GM19035 (cell line): ENCODE measurements around the gene PTK7.
A peak's percentile ranks its signal among the peaks of the same experiment; 100 is the strongest.
"Not testable (repeated sequence)": the region's sequence is repeated elsewhere in the genome, so short reads cannot be mapped to it uniquely, and the experiment has no call there.

Source experiments
- ATAC-seq: cut with Tn5 transposase; IDR thresholded peaks from one replicate; pipeline ENCODE4 v1.9.1; 2021; ENCODE audit not compliant: unreplicated experiment

The PTK7 gene

DNA sequence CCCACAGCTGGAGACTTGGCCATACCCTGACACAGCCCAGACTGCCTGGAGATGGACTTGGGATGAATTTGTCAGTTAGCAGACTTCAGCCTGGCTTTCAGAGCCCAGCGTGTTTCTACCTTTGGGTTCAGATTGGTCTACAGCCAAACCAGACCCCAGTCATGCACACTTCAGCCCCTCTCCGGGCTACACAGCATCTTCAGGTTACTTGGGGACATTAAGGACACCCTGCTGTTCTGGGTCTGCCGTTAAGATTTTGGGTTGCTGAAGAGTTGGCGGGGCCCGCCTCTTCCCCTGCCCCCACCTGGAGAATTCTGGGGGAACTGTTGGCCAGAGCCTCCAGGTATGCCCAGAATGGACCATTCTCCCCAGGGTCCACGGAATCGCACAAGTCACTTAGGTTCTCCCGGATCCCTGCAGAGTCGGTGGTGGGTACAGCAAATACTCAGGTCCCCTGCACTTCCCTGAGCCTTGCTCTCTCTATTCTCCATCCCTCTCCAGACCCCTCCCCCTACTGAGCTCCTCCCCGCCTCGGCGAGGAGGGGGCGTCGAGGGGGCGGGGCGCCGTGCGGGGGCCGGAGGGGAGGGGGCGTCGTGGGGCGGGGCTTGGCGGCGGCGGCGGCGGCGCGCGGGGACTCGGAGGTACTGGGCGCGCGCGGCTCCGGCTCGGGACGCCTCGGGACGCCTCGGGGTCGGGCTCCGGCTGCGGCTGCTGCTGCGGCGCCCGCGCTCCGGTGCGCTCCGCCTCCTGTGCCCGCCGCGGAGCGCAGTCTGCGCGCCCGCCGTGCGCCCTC, at the start of gene PTK7:
Gene PTK7, plus strand, starts transcription at position 645 of the 794 bp plus-strand sequence. CDS start 175 bp downstream, outside the sequence.
- no peak for ATAC-seq

DNA sequence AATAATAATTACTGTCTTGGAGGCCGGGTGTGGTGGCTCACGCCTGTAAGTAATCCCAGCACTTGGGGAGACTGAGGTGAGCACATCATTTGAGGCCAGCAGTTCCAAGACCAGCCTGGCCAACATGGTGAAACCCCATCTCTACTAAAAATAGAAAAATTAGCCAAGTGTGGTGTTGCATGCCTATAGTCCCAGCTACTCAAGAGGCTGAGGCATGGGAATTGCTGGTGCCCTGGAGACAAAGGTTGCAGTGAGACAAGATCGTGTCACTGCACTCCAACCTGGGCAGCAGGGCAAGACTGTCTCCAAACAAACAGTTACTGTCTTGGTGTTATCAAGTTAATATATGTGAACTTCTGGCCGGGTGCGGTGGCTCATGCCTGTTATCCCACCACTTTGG, 49.7 kb upstream of the PTK7 start:
- ATAC-seq: no peak

DNA sequence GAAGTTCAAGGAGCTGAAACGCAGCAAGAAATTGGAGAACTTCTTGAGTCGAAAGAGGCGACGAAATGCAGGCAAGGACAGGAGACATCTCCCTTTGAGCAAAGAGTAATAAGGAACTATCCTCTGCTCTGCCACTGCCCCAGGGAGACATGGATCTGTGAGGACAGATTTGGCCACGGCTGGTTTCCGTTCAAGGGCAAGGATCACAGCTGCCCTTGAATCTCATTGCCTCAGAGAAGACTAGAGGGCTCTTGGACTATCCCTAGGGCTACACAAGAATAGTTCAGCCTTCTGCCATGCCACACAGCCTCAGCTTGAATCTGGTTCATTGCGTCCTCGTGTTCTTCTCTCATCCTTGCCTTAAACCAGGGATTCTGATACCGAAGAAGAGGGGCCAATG, 47.0 kb upstream of the PTK7 start:
- ATAC-seq: no peak

DNA sequence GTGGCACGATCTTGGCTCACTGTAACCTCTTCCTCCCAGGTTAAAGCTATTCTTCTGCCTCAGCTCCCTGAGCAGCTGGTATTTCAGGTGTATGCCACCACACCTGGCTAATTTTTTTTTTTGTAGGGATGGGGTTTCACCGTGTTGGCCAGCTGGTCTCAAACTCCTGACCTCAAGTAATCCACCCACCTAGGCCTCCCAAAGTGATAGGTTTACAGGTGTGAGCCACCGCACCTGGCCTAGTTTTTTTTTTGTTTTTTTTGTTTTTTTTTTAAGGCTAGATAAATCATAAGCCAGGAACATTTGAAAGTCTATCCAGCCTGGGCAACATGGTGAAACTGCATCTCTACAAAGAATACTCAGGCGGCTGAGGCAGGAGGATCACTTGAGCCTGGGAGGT, 43.8 kb upstream of the PTK7 start:
- no peak for ATAC-seq

DNA sequence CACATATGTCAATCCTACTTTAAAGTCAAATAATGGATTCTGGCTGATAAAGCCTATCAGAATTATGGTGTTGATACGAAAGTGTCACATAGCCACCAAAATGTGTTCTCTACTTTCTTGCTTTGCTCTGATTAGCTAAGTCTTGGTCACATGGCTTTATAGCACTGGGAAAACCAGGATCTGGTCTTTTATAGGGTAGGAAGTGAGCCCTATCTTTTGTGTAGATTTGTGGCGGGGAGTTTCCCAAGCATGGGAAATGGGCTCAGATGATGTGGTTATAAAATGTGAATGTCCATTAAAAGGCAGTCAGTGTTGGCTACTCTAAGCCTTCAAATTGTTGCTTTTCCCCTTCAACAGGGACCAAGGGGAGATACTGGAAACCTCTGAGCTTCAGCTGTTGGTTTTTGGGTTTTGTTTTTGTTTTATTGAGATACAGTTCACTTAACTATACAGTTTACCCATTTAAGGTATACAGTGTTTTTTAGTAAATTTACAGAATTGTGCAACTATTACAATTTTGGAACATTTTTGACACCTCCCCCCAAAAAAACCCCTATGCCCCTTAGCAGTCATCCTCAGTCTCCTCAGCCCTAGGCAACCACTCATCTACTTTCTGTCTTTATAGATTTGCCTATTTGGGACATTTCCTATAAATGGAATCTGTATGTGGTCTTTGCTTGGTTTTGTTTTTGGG, 42.5 kb upstream of the PTK7 start:
- no peak for ATAC-seq

DNA sequence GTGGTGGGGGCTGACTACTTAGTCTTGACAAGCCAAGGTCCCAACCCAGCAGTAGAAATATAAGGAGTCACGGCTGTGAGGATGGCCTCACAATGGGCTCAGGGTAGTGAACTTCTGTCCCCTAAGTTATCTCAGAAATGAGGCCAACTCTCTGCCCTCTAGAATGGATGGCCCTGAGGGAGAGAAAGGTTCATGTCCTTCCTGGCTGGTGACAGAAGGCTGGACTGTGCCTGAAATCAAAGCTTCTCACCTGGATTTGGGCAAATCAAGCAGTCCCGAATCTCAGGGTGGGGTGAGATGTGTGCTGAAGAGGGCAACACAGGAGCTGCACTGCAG, 42.0 kb upstream of the PTK7 start:
- ATAC-seq: no peak

DNA sequence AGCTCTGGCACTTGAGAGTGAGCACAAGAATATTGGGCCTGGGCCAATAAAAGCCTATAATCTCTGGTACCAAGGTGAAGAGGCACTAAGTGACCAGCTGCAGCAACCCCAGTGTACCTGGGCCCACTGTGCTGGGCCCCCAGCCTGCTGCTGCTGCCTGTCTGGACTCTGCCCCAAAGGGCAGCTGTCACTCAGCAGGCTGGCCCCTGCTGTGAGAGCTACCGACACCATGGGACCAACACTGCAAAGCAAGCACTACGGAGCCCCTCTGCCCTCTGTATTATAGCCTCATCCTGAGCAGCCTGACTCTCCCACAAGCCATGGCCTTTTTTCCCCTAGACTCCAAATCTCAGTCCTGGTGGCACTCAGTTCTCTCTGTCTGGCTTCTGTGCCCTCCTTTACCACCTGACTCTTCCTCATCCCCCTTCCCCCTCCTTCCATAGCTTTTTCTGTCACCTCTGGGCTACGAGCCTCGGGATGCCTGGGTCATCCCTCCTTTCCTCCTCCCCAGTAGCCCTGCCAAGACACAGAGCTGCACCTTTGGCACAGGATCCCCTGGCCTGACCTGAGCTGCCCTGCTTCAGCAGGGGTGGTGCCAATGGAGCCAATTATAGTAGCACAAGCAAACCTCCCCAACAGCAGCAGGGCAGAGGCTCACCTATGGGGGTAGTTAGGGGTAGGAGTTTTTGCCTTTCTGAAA, 40.5 kb upstream of the PTK7 start:
- no peak for ATAC-seq

DNA sequence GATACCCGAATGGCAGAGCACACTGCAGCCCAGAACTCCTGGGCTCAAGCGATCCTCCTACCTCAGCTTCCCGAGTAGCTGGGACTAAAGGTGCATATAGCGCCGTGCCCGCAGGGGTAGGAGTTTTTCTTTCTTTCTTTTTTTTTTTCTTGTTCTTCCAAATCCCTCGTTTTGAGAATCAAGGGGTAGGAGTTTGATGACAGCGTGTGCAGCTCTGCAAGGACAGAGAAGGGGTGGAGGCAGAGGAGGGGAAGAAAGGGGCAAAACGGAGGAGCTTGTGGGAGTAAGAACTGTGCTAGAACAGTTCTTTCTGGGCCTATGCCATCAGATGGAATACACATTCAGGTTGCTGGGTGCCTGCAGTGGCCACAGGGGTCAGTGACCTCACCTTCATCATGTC, 39.4 kb upstream of the PTK7 start:
- no peak for ATAC-seq

DNA sequence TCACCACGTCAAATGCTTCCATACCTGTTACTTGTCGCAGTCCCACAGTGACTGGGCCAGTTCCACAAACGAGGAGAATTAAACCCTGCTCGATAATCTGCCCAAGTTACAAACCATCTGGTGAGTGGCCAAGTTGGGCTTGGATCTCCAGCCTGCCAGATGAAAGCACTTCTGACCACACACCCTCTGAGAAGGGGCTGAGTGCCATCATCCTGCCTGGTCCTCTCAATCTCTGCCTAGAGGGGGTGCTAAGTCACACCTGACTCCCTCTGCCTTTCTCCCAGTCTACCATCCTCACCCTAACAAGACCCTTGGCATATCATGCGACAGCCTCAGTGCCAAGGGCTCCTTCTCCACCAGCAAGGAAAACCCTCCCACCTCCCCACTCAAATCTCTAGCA, 38.9 kb upstream of the PTK7 start:
- no peak for ATAC-seq

DNA sequence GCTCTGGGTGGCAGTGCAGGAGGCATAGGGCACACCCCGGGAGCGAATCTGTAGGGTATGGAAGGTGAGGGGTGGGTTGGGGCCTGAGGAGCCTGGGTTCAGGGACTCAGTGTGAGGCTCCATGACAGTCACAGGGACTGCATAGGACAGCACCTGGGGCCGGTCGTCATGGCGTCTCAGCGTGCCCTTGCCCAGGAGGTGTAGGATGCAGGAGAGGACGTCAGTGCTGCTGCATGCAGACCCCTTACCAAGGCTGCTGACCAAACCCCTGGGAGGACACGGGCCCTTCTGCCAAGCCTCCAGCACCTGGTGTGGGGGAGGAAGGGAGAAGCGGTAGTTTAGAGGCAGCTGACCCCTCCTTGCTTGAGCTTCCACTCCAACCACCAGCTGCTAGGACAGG, 38.4 kb upstream of the PTK7 start:
- no peak for ATAC-seq

DNA sequence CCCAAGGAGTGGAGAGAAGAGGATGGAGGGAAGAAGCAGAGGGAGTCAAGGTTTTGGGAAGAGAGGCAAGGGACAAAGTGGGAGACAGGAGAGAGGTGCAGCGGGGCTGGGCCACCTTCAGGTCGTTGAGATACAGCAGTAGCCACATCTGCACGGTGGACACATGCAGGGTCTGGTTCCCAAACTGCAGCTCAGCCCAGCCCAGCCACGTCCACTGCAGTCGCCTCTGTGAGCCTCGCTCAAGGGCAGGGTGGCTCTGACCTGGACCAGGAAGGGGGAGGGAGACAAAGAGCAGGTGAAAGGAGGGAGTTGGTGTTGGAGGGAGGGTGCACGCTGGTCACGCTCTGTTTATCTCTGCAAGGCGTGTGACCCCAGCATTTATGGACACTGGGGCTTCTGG, 37.4 kb upstream of the PTK7 start:
- ATAC-seq: no peak

DNA sequence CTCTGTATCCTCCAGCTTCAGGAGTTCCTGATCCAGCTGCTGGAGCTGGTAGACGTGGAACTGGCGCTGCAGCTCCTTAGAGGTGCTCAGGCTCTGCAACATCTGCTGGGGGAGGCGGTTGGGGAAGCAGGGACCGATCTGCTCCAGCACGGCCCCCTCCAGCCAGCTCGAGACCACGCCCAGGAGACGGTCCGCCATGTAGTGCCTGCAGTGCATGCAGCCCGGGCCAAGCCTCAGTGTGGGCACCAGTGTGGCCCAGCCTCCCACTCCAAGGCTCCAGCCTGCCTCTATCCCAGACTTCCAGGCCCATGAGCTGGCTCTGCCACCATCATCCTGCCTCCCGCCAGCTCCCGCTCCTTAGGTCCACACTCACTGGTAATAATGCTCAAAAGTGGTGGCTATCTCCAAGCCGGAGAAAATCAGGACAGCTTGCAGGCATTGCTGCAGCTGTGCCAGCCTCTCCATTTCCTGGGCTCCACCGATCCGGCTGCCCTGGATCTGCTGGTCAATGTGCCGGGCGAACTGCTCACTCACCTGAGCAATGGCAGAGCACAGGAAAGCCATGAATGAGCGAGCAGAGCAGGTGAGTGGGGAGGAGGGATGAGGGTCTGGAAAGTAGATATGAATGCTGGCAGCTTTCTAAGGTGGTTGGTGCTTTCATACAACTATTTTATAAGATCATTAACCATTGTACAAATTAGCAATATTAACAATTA, 35.4 kb upstream of the PTK7 start:
- no peak for ATAC-seq

DNA sequence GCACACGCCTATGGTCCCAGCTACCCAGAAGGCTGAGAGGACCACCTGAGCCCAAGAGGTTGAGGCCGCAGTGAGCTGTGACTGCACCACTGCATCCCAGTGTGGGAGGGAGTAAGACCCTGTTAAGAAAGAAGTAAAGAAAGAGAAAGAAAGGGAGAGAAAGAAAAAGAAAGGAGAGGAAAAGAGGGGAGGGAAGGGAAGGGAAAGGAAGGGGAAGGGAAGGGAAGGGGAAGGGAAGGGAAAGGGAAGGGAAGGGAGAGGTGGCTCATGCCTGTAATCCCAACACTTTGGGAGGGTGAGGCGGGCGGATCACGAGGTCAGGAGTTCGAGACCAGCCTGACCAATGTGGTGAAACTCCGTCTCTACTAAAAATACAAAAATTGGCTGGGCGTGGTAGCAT, 34.6 kb upstream of the PTK7 start:
- ATAC-seq: not testable (repeated sequence)

DNA sequence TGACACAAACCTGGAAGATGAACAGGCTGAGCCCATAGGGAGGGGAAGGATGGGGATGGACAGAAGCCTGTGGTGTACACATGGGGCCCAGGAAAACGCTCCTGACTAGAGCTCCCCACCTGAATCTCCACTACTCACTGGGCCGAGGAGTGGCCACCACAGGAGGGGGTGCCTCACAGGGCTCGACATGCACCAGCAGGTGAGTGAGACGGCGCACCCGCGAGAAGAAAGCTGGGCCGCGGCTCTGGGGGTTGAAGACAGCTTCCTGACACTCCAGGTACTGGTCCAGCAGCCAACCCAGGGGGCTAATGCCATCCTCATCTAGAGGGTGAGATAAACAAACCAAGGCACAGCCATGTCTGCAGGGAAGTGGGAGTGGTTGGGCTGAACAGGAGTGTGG, 32.8 kb upstream of the PTK7 start:
- no peak for ATAC-seq

DNA sequence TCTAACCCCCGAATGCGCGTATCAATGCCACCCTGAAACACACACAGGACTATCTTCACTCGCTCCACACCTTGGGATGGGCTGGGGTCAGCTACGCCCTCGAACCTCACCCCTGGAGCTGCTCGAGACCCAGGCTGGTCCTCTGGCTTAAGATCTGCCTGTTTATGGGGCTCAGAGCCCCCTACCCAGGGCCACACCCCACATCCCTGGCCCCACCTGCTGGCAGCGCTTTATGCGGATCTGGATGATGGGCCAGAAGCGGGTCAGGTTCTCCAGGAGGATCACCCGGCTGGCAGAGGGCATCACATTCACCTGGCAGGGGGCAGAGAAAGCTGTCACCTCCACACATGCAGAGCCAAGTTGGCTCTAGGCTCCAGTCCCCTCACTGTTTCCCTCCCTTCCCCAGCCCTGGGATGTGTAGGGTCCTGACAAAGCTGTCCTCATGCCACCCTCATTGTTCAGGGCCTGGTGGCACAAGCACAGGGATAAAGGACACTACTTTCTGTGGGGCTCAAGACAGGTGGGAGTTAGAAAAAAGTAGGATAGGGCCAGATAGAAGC, 30.7 kb upstream of the PTK7 start:
- ATAC-seq: no peak

DNA sequence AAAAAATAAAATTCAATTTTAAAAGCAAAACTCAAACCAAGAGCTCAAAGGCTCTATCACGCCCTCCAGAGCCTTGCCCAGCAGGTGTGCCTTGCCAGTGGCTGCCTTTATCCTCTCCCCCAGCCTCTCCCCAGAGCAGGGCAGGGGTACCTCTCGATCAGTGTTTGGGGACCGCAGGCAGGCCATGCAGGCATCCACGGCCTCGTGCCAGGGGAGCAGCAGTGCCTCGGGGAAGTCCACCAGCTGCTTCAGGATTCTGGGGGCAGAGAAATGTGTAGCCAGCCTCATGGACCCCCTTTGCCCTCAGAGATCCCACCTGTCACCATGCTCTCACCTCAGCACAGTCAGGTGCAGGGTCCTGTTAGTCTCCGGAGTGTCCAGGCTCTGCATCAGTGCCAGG, 28.1 kb upstream of the PTK7 start:
- ATAC-seq: no peak

DNA sequence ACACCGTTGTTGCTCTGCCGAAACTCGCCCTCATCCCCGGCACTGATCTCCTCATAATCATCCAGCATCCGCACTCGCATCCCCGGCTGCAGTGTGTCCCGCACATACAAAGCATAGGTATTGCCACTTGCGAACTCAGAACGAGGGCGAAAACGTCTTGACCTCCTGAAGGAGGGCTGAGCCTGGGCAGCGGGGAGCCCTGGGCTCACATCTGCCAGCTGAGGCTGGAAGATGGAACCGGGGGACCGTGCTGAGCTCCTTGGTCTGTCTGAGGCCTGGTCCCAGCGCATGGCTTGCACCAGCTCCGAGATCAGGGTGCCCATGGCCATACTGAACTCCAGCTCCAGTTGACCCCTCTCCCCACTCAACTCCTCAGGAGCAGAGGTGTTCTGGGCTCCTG, 25.1 kb upstream of the PTK7 start:
- ATAC-seq: no peak

DNA sequence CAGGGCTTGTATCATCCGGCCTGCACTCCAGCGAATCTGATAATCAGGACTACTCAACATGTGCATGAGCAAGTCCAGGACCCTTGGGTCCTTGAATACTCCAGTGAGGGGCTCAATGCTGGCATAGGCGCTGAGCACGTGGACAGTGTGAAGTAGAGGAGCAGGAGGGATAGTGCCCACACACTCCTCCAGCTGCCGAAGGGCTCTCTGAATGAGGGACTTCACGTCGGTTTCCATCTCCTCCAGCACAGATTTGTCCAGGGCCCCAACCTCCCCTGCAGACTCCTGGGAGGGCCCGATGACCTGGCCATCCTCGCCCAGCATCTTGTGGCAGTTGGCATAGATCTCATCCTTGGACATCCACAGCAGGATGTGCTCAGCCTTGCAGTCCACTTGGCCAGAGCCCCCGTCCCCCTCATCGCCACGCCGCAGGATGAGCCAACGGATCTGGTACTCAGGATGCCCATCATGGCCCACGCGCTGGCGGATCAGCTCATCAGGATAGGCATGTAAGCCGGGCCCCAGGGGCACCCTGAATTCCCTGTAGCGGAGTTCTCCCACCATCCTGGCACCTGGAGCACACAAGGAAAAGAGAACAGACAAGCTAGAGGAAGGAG, 23.8 kb upstream of the PTK7 start:
- no peak for ATAC-seq

DNA sequence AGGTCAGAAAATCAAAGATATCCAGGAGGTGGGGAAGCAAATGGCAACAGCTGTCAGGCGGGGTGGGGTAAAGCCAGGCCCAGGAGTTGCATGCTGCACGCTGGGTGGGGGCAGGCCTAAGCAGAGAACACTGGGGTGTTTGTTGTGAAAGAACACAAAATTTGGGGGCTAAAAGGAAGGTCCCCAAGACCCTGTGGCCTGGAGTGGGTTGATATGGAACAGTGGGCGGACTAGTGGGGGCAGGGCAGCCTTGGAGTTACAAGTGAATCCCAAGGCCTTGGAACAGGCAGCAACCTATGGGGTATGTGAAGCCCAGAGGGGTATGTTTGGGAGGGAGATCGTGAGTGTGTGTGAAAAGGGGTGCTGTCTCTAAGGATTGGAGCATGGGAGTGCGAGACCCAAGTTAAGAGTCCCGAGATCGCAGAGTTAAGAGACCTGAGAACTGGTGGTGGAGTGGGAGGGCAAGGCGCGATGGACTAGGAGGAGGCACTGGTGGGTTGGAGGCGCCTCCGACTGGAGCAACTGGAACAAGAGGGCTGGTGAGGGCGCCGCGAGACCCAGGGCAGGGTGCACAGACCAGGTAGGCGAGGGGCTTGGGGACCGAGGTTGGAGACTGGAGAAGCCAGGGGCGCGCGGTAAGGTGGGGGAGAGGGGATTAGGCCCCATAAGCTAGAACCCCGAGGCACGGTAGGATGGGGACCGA, 23.1 kb upstream of the PTK7 start:
- ATAC-seq: peak; percentile 14

DNA sequence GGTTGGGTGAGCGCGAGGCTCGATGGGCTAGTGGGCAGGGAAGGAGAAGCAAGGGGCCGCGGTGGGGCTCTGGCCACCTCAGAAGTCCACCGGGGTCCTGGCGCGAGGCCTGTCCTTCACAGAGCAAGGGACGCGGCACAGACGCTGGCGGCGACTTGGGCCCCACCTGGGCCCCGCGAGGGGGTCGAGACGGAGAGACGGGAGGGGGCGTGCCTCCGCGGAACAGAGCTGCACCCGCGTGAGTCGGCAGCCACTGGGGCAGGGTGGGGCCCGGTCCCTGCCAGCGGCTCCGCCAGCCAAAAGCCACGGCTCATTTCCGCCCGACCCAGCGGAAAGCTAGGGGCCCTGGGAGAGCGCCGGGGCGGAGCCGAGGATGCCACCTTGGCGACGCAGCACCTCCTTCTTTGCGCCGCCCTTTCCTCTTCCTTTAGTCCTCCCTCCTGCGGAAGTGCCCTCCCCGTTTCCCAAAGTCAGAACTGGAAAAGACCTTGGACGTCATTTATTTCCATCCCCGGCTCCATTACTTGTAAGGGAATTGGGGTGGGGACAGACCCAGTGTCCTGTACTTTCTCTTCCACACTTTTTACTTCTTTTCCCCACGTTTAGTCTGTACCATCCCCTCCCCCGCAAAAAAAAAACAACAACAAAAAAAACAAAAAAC, 22.4 kb upstream of the PTK7 start, which contains the start of gene CUL7:
Gene CUL7, minus strand, starts transcription at position 307 of the 661 bp plus-strand sequence. CDS start 1,063 bp downstream, outside the sequence.
- peak; percentile 86 for ATAC-seq
